Testis (tissue), 3 donors: ENCODE results near the gene CNGA3. TPM values are rescaled to one million over a fixed set of nuclear protein-coding genes. Genes with fewer than 3 reads are reported as not detected.
A peak's percentile ranks its signal among the peaks of the same experiment; 100 is the strongest.
"Not testable (repeated sequence)": the region's sequence is repeated elsewhere in the genome, so short reads cannot be mapped to it uniquely, and the experiment has no call there.

Experiments
- DNase-seq: peaks from one replicate; pipeline ENCODE4 v3.0.0-alpha.2; 2019
- H3K27ac ChIP-seq, 2 donors: fragments of 200-600 bp; sonication (generic); one replicate each; pipeline ENCODE4 v1.5.1; 2019
- H3K27me3 ChIP-seq: fragments of 200-600 bp; sonication (generic); one replicate; pipeline ENCODE4 v1.5.1; 2019
- H3K36me3 ChIP-seq: fragments of 200-600 bp; sonication (generic); one replicate; pipeline ENCODE4 v1.5.1; 2017; ENCODE audit warnings: low read depth; ENCODE audit errors: missing control alignments
- H3K4me1 ChIP-seq: fragments of 200-600 bp; sonication (generic); one replicate; pipeline ENCODE4 v1.5.1; 2019
- H3K4me3 ChIP-seq, 2 donors: fragments of 200-600 bp; sonication (generic); one replicate each; pipeline ENCODE4 v1.5.1; 2017 to 2019
- H3K9me3 ChIP-seq: fragments of 200-600 bp; sonication (generic); one replicate; pipeline ENCODE4 v1.5.1; 2017
- POLR2A ChIP-seq: fragments of 450-650 bp; IDR thresholded peaks from one replicate; pipeline ENCODE4 v1.6.1; 2017; ENCODE audit warnings: antibody characterized with exemption, mild to moderate bottlenecking, moderate library complexity
- WGBS, 2 donors: methylation state at CpG; one replicate each; pipeline ENCODE4 v1.1.5; 2018; 5-methylcytosine and 5-hydroxymethylcytosine counted together
- intact Hi-C: fragments of 100-400 bp; cut with DNase I; formaldehyde crosslinking; loops from one replicate; pipeline ENCODE4 v1.15.1; 2023; ENCODE audit warnings: low total_unique reads
- polyA plus RNA-seq: library from polyadenylated mRNA; stranded (reverse); fragments of 350-450 nt; fragmentation: Illumina TruSeq; extraction: RNeasy Lipid Tissue Mini Kit (QIAGEN cat#74804); gene quantifications from one replicate; pipeline ENCODE4 v1.2.3, GENCODE V29; 2014; ENCODE audit warnings: low read depth, low replicate concordance; ENCODE audit not compliant: insufficient read depth
- total RNA-seq, 2 donors: library from RNA; depleted of rRNA; stranded (reverse); fragments of >200 nt; gene quantifications; one replicate each; pipeline ENCODE4 v1.2.3, GENCODE V29; 2016
- TF ChIP-seq, protein P1 (sequence below), 3 experiments: fragments of 450-650 bp in 2 of 3; fragments of 200-600 bp in 1 of 3; sonication (generic) in 1 of 3; IDR thresholded peaks; one replicate each; pipeline ENCODE4 v1.5.1; 2016 to 2019; ENCODE audit warnings: antibody characterized with exemption in 3 of 3, mild to moderate bottlenecking in 2 of 3, moderate library complexity in 1 of 3

Gene CNGA3
- total and polyA plus RNA-seq, 3 donors from 2014 or later: 0.63 to 1.5 (median 1.1) TPM

DNA sequence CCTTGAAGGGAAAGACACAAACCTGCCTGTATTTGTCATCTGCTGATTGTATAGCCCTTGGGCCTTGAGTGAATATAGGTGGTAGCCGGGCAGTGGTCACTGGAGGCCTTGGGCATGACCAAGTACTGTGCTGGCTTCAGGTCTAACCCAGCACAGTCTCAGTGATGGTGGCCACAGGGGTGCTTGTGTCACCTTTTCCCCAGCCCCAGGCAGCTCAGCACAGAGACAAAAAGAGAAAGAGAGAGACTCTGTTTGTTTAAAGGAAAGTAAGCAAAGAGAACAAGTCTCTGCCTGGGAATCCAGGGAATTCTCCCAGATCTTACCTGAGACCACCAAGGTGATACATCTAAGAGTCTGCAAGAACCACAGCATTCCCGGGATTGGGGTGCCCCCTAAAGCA is 59.0 kb downstream of the CNGA3 start:
- 85 to 90% methylated on average over 1 to 2 of the region's 2 CpGs for WGBS, 2 donors
- Histone ChIP-seq H3K9me3 (no peaks in the 10 kb centered on the region), H3K4me1 (no peaks in the 10 kb centered on the region), H3K4me3 (no peak overlapping the region), H3K27me3 (no peaks in the 10 kb centered on the region), H3K27ac (no peak overlapping the region), H3K36me3 (no peaks in the 10 kb centered on the region)
- intact Hi-C loops: no loop called here
- DNase-seq: no peak
- TF ChIP-seq POLR2A: no peak
- TF ChIP-seq, protein P1, sequence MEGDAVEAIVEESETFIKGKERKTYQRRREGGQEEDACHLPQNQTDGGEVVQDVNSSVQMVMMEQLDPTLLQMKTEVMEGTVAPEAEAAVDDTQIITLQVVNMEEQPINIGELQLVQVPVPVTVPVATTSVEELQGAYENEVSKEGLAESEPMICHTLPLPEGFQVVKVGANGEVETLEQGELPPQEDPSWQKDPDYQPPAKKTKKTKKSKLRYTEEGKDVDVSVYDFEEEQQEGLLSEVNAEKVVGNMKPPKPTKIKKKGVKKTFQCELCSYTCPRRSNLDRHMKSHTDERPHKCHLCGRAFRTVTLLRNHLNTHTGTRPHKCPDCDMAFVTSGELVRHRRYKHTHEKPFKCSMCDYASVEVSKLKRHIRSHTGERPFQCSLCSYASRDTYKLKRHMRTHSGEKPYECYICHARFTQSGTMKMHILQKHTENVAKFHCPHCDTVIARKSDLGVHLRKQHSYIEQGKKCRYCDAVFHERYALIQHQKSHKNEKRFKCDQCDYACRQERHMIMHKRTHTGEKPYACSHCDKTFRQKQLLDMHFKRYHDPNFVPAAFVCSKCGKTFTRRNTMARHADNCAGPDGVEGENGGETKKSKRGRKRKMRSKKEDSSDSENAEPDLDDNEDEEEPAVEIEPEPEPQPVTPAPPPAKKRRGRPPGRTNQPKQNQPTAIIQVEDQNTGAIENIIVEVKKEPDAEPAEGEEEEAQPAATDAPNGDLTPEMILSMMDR (IDR thresholded peaks at IDR 0.05): no peak

DNA sequence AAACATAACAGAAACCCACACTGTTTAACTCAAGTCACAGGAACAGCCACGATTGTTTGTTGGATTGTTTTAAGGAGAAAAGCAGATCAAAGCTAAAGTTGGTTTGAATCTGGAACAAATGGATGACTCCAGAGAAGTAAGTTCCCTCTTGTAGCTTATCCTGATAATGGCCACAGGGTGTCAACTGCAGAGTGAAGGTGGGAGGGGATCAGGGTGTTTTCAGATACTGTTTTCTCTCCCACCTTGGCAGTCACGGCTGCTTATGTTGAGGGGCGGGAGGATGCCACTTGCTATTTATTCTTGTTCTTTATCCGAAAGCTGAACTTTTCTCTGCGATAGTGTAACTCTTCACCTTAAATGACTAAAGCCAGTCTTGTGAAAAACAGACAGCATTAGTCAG is 61.9 kb downstream of the CNGA3 start:
- Histone ChIP-seq H3K36me3 (no peaks in the 10 kb centered on the region), H3K9me3 (no peaks in the 10 kb centered on the region), H3K4me3 (no peak overlapping the region), H3K27ac (no peak overlapping the region), H3K27me3 (no peaks in the 10 kb centered on the region), H3K4me1 (no peaks in the 10 kb centered on the region)
- DNase-seq: no peak
- TF ChIP-seq, protein P1 (IDR thresholded peaks at IDR 0.05): no peak
- TF ChIP-seq POLR2A: no peak
- intact Hi-C loops: no loop called here
- 76 to 79% methylated on average over 5 of the region's 5 CpGs for WGBS, 2 donors

DNA sequence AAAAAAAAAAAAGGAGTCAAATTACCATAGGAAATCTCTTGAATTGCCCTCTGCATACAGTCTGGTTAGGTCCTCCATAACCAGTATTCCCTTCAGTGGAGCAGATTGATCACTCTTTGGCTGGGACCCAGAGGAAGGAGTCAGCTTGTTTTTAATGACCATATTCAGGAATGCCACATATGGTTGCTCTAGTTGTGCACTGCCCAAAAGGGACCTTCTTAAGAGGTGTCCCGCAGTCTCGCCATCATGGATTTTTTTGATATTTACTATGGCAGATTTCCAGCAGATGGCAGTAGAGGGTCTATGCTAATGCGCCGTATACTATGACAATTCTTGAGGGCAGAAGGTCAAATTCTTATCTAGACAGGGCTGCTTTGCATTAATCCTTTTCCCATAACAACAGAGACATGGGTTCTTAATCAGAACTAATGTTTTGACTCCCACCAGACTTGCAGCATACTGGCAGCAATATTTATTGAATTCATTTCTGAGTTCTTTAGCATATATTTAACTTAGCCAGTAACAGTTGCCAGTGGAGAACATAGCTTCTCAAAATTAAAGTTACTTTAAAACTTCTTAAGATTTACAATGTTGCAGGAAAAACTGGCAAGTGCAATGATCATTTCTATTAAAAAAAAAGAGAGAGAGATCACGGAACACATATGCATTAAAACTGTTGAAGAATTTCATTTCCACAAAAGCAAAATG is 66.6 kb downstream of the CNGA3 start:
- peak; percentile 49 for DNase-seq
- Histone ChIP-seq H3K4me1 (no peaks in the 10 kb centered on the region), H3K4me3 (no peak overlapping the region), H3K27ac (no peak overlapping the region), H3K9me3 (no peaks in the 10 kb centered on the region), H3K27me3 (no peaks in the 10 kb centered on the region), H3K36me3 (no peaks in the 10 kb centered on the region)
- whole genome bisulfite sequencing, 2 donors: 30 to 41% methylated on average over 5 of the region's 5 CpGs
- TF ChIP-seq, protein P1 (IDR thresholded peaks at IDR 0.05): peak; percentile 64 to 71 (median 67)
- TF ChIP-seq POLR2A: no peak
- intact Hi-C loops: no loop called here

DNA sequence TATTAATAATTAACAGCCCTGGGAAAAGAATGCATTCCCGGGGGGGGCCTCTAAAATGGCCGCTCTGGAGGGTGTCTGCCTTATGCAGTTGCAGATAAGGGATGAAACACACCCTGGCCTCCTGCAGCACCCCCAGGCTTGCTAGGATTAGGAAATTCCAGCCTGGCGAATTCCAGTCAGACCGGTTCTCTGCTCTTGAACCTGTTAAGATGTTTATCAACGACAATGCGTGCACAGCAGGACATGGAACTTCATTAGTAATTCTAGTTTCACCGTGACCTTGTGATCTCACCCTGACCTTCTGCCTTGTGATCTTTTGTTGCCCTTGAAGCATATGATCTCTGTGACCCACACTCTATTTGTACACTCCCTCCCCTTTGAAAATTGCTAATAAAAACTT is 68.0 kb downstream of the CNGA3 start:
- H3K27me3 ChIP-seq, H3K9me3 ChIP-seq, H3K4me1 ChIP-seq, H3K4me3 ChIP-seq, H3K27ac ChIP-seq, H3K36me3 ChIP-seq, DNase-seq, intact Hi-C loops: not testable (repeated sequence)
- WGBS, 2 donors: 91 to 92% methylated on average over 7 of the region's 7 CpGs

DNA sequence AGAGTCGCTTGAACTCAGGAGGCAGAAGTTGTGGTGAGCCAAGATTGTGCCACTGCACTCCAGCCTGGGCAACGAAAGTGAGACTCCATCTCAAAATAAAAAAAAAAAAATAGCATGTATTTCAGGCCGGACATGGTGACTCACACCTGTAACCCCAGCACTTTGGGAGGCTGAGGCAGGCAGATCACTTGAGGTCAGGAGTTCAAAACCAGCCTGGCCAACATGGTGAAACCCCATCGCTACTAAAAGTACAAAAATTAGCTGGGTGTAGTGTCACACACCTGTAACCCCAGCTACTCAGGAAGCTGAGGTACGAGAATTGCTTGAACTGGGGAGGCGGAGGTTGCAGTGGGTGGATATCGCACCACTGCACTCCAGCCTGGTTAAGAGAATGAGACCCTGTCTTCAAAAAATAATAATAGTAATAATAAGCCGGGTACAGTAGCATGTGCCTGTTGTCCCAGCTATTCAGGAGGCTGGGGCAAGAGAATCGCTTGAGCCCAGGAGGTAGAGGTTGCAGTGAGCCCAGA is 69.5 kb downstream of the CNGA3 start:
- intact Hi-C loops, H3K36me3 ChIP-seq, DNase-seq, H3K4me1 ChIP-seq, H3K9me3 ChIP-seq, H3K27ac ChIP-seq, H3K4me3 ChIP-seq, H3K27me3 ChIP-seq: not testable (repeated sequence)
- WGBS, 2 donors: 94% methylated on average over 9 of the region's 9 CpGs
